Fibroblast of villous mesenchyme (primary cell): Measurements from ENCODE around the gene ANO1. TPM values are rescaled to one million over a fixed set of nuclear protein-coding genes. Genes with fewer than 3 reads are reported as not detected.
A peak's percentile ranks its signal among the peaks of the same experiment; 100 is the strongest.
"Not testable (repeated sequence)": the region's sequence is repeated elsewhere in the genome, so short reads cannot be mapped to it uniquely, and the experiment has no call there.

Experiments
- DNase-seq: peaks from one replicate; pipeline ENCODE4 v3.0.0-alpha.2; 2010; ENCODE audit warnings: low read depth
- H3K4me3 ChIP-seq: 2 replicates; pipeline ENCODE4 v1.5.1; 2011; ENCODE audit warnings: low read depth, mild to moderate bottlenecking, low read length
- CTCF ChIP-seq: IDR thresholded peaks from 2 replicates; pipeline ENCODE4 v1.5.1; 2012; ENCODE audit warnings: low read depth, mild to moderate bottlenecking, low read length; ENCODE audit not compliant: insufficient read depth
- total RNA-seq: library from RNA; depleted of rRNA; stranded (reverse); fragments of >200 nt; gene quantifications from 2 replicates; pipeline ENCODE4 v1.2.3, GENCODE V29; 2012

The ANO1 gene
- total RNA-seq, 1 donor = not detected

- no peak for DNase-seq
- no peak overlapping the region for H3K4me3 ChIP-seq
- no peak for TF ChIP-seq CTCF
Observed at GRCh38 chr11:70189622-70190021, 111.5 kb downstream of the ANO1 start.

DNA sequence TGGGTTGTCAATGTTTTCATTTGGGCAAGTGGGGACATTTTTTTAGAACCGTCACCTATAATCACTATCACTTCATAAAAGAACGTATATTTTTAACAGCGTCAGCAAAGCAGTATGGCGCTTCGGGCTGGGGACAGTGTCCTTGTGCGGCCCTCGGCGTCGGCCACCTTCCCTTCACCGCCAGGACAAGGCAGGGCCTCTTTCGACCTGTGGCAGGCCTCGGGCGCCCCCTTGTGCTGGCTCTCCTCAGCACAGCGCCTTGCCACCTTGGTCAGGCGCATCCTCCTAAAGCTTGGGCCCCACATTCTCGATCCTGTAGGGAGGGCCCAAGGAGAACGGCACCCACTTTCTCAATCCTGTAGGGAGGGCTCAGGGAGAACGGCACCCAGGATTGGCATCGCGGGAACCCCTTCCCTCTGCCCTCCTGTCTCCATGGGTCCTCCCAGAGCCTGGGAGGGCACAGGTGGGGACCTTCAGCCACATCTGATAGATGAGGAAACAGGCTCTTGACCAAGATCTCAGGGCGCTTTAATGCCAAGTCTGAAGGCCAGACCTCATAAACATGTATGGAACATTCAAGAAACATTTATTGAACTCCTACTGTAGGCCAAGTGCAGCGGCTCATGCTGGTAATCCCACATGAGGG, 113.5 kb downstream of the ANO1 start:
- no peak overlapping the region for H3K4me3 ChIP-seq
- DNase-seq = peak; percentile 58
- peak; percentile 91 for TF ChIP-seq CTCF

DNA sequence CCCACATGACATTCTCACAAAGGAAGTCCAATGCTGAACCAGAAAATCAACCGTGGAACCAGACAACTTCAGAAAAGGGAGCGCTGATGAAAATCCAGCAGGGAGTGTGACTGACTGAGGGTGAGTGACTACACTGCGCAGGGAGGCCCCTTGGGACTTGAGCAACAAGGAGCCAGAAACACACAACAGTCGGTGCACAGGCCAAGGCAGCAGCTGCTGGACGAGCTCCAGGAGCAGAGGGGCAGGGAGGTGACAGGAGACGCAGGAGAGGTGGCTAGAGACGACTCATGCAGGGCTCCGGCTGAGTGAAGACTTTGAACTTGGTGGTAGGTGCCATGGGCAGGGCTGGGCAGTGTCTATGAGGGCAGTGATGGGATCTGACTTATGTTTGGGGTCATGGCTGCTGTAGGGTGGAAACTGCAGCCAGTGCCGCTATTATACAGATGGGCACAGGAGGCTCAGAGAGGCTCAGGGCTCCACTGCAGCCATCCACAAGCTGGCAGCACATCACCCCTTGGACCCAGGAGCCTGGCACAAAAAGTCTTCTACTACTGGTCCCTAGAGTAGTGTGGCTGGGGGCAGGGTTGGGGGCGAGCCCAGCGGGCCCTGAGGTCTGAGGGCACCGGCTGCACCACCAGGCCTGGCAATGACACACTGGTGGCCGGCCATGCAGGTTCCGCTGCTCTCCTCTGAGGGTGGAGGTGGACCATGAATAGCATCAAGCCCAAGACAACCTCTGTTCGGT, 114.7 kb downstream of the ANO1 start:
- no peak for TF ChIP-seq CTCF
- no peak for DNase-seq

DNA sequence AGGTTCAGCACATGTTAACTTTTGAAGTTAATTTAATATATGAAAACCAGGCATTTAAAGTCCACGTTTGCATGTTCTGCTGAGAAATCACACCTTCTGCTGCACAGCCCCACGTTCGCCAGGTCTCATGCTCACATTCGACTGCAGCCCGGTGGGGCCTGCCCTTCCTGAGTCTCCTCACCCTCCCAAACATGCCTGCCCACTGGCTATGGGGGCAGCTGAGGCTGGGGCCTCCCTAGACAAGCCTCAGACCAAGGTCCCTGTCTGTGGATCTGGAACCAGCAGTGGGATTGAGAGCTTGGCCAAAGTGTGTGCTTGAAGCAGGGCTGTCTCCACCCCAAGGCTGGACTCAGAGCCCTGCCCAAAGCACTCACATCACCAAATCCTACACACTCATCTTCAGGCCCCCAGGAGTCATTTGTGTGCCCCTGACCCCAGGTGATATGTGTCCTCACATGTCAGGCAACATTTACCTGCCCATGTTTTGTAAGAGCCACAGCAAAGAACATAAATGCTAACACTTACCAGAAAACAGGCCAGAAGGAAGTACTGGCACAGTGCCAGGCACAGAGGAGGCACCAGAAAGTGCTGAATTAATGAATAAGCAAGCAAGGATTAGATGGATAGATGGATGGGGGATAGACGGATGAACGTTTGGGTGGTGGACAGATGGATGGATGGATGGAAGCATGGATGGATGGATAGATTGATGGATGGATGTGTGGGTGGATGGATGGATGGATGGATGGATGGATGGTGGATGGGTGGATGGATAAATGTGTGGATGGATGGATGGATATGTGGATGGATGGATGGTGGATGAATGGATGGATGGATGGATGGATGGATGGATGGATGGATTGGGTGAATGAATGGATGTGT, 115.5 kb downstream of the ANO1 start:
- H3K4me3 ChIP-seq = no peak overlapping the region
- TF ChIP-seq CTCF = no peak
- DNase-seq = no peak

More for the DNA sequence above, 114.7 kb downstream of the ANO1 start:
- H3K4me3 ChIP-seq = no peak overlapping the region

- DNase-seq = no peak
- no peak overlapping the region for H3K4me3 ChIP-seq
- no peak for TF ChIP-seq CTCF
Observed at GRCh38 chr11:70194792-70195791, 117.0 kb downstream of the ANO1 start.

- no peak for TF ChIP-seq CTCF
- DNase-seq = no peak
- H3K4me3 ChIP-seq = no peak overlapping the region
Observed at GRCh38 chr11:70200212-70200844, 122.2 kb downstream of the ANO1 start.

GRCh38 chr11:70201047-70201446, 122.9 kb downstream of the ANO1 start:
- not testable (repeated sequence) for H3K4me3 ChIP-seq, DNase-seq
